IPS-15b (cell line): Measurements from ENCODE around the gene LAMA2.

Experiments used
- H3K27me3 ChIP-seq: one replicate; pipeline ENCODE4 v1.6.1; 2013; ENCODE audit warnings: low read length; ENCODE audit not compliant: control insufficient read depth, insufficient read depth
- H3K36me3 ChIP-seq: one replicate; pipeline ENCODE4 v1.6.1; 2013; ENCODE audit warnings: low read length; ENCODE audit not compliant: control insufficient read depth, insufficient read depth
- H3K4me1 ChIP-seq: one replicate; pipeline ENCODE4 v1.6.1; 2013; ENCODE audit warnings: mild to moderate bottlenecking, low read length; ENCODE audit not compliant: control insufficient read depth, insufficient read depth
- H3K4me3 ChIP-seq: one replicate; pipeline ENCODE4 v1.5.1; 2013; ENCODE audit warnings: low read depth, low read length
- H3K9ac ChIP-seq: one replicate; pipeline ENCODE4 v1.6.1; 2013; ENCODE audit warnings: low read depth, mild to moderate bottlenecking, low read length
- H3K9me3 ChIP-seq: one replicate; pipeline ENCODE4 v1.6.1; 2013; ENCODE audit warnings: mild to moderate bottlenecking, low read length; ENCODE audit not compliant: control insufficient read depth, insufficient read depth

LAMA2 gene

GRCh38 chr6:129281168-129281796 lies 398.3 kb downstream of the LAMA2 start:
- no peaks in the 10 kb centered on the region for H3K27me3 ChIP-seq
- no peaks in the 10 kb centered on the region for H3K36me3 ChIP-seq
- H3K4me1 ChIP-seq: peaks cover 3% of the 10 kb centered on the region
- H3K9ac ChIP-seq: no peak overlapping the region
- no peaks in the 10 kb centered on the region for H3K9me3 ChIP-seq
- no peak overlapping the region for H3K4me3 ChIP-seq

GRCh38 chr6:129282019-129282418 lies 399.1 kb downstream of the LAMA2 start:
- Histone ChIP-seq H3K9me3 (no peaks in the 10 kb centered on the region), H3K36me3 (no peaks in the 10 kb centered on the region), H3K4me3 (no peak overlapping the region), H3K9ac (no peak overlapping the region), H3K27me3 (no peaks in the 10 kb centered on the region), H3K4me1 (peaks cover 3% of the 10 kb centered on the region)

- peaks cover 3% of the 10 kb centered on the region for H3K4me1 ChIP-seq
- no peaks in the 10 kb centered on the region for H3K36me3 ChIP-seq
- H3K4me3 ChIP-seq: no peak overlapping the region
- no peaks in the 10 kb centered on the region for H3K9me3 ChIP-seq
- H3K27me3 ChIP-seq: no peaks in the 10 kb centered on the region
- no peak overlapping the region for H3K9ac ChIP-seq
Measured at GRCh38 chr6:129284225-129284624, 401.3 kb downstream of the LAMA2 start.

DNA sequence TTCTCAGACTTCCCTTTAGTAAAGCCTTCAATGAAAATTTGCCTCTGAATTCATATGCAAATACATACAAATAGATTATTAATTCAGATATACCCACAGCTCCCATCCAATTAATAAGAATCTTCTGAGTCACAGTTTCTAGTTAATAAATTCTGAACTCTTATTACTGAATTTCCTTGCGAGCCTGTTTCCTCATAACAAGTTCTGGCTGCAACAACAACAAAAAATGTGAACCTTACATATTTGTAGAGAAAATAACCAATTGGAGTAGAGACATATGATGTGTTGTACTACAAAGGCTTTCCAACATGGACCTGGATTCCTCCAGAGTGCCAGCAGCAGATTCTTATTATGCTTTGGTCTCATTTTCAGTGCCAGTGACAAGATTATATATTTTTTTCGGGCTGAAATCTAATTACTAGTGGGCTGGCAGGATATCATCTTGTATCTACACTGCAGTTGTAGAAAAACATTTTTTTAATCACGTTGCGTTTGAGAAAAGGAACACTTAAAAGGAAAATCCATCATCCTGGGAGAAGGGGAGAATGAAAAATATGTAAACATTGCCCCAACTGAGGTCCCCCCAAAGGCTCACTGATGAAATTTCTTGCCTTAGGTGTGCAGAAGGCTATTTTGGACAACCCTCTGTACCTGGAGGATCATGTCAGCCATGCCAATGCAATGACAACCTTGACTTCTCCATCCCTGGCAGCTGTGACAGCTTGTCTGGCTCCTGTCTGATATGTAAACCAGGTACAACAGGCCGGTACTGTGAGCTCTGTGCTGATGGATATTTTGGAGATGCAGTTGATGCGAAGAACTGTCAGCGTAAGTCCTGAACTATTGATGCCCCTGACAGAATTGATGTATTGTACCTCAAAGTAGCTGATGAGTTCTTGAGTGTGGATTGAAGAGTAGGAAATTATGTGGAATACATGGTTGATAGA lies 404.6 kb downstream of the LAMA2 start:
- Histone ChIP-seq H3K9ac (no peak overlapping the region), H3K4me1 (peaks cover 3% of the 10 kb centered on the region), H3K36me3 (no peaks in the 10 kb centered on the region), H3K9me3 (no peaks in the 10 kb centered on the region), H3K4me3 (no peak overlapping the region), H3K27me3 (no peaks in the 10 kb centered on the region)

DNA sequence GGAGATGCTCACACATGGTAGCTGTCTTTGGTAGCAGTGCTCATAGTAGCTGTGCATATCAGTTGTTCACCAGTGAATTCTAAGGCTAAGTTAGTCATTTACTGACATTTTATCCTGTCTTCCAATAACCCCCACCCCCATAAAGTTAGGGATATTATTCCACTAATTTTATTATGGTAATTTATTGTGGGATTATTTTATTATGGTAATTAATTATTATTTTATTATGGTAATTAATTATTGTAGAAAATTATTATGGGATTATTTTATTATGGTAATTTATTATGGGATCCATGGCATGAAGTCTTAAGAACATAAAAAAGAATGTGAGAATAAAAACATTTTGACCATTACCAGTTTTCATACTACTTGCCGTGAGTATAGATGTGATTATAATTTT lies 406.5 kb downstream of the LAMA2 start:
- Histone ChIP-seq H3K4me1 (peaks cover 2% of the 10 kb centered on the region), H3K9me3 (no peaks in the 10 kb centered on the region), H3K27me3 (no peaks in the 10 kb centered on the region), H3K4me3 (no peak overlapping the region), H3K36me3 (no peaks in the 10 kb centered on the region), H3K9ac (no peak overlapping the region)

DNA sequence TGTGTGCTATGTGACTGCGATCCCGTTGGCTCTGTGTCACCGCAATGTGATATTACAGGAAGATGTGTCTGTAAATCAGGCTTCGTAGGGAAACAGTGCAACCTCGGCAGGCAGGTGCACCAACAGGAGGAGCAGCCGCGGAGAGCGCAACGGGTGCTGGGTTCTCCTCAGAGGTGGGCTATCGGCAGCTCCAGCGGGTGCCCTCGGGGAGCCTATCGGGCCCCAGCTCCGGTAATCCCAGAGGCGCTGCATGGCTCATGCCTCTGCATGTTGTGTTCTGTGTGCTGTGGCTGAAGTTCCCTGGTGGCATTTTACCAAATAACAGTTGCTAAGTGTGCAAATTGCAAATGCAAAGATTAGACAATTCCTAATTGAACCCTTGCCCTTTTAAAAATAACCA lies 409.9 kb downstream of the LAMA2 start:
- H3K27me3 ChIP-seq: no peaks in the 10 kb centered on the region
- H3K9me3 ChIP-seq: no peaks in the 10 kb centered on the region
- H3K36me3 ChIP-seq: no peaks in the 10 kb centered on the region
- H3K4me1 ChIP-seq: no peaks in the 10 kb centered on the region
- no peak overlapping the region for H3K9ac ChIP-seq
- H3K4me3 ChIP-seq: no peak overlapping the region

- Histone ChIP-seq H3K36me3 (no peaks in the 10 kb centered on the region), H3K4me3 (no peak overlapping the region), H3K9ac (no peak overlapping the region), H3K9me3 (no peaks in the 10 kb centered on the region), H3K4me1 (no peaks in the 10 kb centered on the region), H3K27me3 (no peaks in the 10 kb centered on the region)
Measured at GRCh38 chr6:129297592-129297991, 414.7 kb downstream of the LAMA2 start.

DNA sequence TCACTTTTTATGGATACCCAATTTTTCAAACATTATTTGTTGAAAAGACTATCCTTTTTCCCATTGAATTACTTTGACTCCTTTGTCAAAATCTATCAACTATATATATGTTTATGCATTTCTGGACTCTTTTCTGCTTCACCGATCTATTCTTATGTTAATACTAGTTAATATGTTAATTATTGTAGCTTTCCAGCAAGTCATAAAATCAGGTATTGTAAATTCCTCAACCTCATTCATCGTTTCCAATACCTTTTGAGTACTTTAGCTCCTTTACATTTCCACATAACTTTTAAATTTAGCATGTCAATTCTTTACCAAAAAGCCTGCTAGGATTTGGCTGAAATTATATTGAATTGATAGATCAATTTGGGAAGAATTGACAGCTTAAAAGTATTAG lies 419.7 kb downstream of the LAMA2 start:
- H3K9ac ChIP-seq: no peak overlapping the region
- no peaks in the 10 kb centered on the region for H3K4me1 ChIP-seq
- H3K9me3 ChIP-seq: no peaks in the 10 kb centered on the region
- H3K4me3 ChIP-seq: no peak overlapping the region
- no peaks in the 10 kb centered on the region for H3K36me3 ChIP-seq
- no peaks in the 10 kb centered on the region for H3K27me3 ChIP-seq

DNA sequence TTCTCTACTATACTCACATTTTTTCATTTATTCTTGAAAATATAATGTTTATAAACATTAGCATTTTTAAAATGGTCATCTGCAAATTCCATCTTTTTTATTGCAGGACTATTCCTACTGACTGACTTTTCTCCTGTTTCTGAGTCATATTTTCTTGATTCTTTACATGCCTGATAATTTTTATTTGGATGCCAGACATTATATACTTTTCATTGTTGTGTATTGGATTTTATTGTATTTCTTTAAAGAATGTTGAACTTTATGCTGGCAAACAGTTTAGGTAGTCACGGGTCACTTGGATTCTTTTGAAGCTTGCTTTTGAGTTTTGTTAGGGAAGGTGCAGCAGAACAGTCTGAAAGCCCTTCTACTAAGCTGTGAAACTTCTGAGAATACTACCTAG lies 423.9 kb downstream of the LAMA2 start:
- no peak overlapping the region for H3K4me3 ChIP-seq
- no peaks in the 10 kb centered on the region for H3K36me3 ChIP-seq
- H3K4me1 ChIP-seq: no peaks in the 10 kb centered on the region
- H3K9ac ChIP-seq: no peak overlapping the region
- no peaks in the 10 kb centered on the region for H3K27me3 ChIP-seq
- no peaks in the 10 kb centered on the region for H3K9me3 ChIP-seq

DNA sequence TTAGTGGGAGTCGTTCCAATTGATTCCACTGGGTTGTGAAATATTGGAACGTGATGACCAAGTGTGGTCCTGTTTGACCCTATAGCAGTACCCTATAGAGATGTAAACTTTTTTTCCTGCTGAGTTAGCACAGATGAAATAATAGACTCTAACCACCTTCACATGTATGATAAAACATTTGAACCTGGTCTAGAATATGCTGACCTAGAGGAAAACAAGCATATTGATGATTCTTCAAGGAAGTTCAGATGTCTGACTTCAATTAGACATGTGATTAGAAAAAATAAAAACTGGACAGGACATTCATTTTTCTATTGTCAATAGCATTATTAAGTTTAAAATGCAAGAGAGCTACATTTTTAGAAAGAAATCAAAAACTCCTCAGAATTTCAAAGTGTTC lies 424.9 kb downstream of the LAMA2 start:
- H3K4me1 ChIP-seq: peaks cover 2% of the 10 kb centered on the region
- no peaks in the 10 kb centered on the region for H3K36me3 ChIP-seq
- H3K27me3 ChIP-seq: no peaks in the 10 kb centered on the region
- H3K9me3 ChIP-seq: no peaks in the 10 kb centered on the region
- H3K9ac ChIP-seq: no peak overlapping the region
- no peak overlapping the region for H3K4me3 ChIP-seq

DNA sequence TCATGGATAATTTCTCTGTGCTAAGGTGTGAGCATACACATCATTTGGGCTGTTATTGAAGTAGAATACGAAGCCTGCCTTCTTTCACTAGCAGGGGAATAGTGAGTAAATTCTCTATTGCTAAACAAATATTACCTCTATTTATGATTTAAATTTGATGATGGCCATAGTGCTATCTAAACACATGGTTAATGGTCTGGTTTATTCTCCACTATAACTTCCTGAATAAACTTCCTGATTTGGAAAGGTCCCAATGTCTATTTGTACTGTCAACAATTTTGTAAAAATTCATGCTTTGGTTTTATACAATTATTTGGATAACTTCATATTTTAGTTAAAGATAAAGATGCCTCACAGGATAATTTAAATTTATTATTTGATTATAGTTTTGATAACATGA lies 426.2 kb downstream of the LAMA2 start:
- H3K27me3 ChIP-seq: no peaks in the 10 kb centered on the region
- no peaks in the 10 kb centered on the region for H3K9me3 ChIP-seq
- peaks cover 2% of the 10 kb centered on the region for H3K4me1 ChIP-seq
- H3K9ac ChIP-seq: no peak overlapping the region
- no peak overlapping the region for H3K4me3 ChIP-seq
- H3K36me3 ChIP-seq: no peaks in the 10 kb centered on the region

DNA sequence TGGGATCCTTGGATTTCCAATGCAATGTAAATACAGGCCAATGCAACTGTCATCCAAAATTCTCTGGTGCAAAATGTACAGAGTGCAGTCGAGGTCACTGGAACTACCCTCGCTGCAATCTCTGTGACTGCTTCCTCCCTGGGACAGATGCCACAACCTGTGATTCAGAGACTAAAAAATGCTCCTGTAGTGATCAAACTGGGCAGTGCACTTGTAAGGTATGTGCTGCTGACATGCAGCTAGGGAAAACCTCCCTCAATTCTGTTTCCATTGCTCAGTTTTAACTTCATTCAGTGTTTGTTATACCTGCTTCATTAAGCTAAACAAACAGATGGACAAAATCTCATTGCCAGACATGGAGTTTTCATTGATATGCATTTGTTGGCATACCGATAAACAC lies 429.9 kb downstream of the LAMA2 start:
- H3K9me3 ChIP-seq: no peaks in the 10 kb centered on the region
- H3K9ac ChIP-seq: peak overlapping the region; percentile 24
- no peak overlapping the region for H3K4me3 ChIP-seq
- H3K4me1 ChIP-seq: peaks cover 11% of the 10 kb centered on the region
- H3K36me3 ChIP-seq: no peaks in the 10 kb centered on the region
- H3K27me3 ChIP-seq: no peaks in the 10 kb centered on the region
